ENCODE data around the gene MRPL52.
"Not testable (repeated sequence)": the region's sequence is repeated elsewhere in the genome, so short reads cannot be mapped to it uniquely, and the experiment has no call there.

MRPL52 gene

DNA sequence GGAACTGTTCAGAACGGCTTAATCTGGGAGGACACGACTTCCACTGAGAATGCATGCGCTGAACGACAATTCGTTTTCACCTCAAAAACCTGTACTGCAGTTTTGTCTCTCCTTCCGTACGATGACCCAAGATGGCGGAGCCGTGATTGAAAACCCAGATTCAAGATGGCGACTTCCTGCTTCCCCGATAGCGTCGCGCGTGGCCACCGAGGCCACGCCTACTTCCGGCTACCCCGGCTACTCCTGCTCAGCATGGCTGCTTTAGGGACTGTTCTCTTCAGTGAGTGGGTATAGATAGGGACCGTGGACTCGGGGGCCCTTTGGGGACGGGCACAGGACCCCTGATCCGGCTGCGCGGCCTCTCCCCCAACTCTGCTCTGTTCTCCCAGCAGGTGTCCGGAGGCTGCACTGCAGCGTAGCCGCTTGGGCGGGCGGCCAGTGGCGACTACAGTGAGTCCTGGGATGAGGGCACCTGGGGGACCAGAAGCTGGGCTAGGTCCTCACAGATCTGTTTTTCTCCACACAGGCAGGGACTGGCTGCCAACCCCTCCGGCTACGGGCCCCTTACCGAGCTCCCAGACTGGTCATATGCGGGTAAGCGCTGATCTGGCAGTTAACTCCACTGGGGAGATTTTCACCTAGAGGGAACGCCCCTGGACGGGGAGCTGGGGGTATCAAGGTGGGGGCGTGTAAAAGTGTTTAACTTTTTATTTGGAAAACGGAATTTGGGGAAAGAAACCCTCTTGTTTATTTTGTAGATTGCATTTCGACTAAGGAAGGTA is at the start of gene MRPL52:
Gene MRPL52 (plus strand): TSS at position 227 of the 782 bp plus-strand sequence. CDS start 26 bp downstream, at position 253.
- peak; percentile 70 to 82 for DNase-seq (ENCODE audit: extremely low read depth in 1 of 2, low read depth in 1 of 2)

DNA sequence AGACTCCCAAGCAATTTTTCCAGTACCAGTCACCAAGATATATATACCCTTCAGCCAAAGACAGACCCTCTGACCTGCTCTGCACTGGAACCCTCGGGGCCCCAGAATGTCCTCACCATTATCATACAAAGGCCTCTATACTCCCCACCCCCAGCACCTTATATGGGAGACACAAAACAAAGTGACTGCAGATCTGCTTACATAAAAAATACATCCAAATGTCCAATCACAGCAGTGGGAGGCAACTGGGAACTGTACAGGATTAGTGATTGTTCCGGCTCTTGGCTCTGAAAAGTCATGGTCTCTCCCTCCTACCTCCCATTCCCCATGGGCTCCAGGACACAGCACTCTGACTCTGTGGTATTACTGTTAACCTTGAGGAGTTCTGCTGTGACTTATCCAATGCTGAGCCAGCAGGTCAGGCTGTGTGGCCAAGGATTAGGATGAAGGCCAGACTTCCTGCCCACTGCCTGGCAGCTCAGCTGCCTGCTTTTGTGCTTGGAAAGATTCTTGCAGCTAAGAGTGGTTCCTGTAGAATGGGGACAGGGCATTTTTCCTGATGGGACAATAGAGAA is 49.5 kb upstream of the MRPL52 start:
- DNase-seq (ENCODE audit: extremely low read depth in 1 of 2, low read depth in 1 of 2) = no peak

DNA sequence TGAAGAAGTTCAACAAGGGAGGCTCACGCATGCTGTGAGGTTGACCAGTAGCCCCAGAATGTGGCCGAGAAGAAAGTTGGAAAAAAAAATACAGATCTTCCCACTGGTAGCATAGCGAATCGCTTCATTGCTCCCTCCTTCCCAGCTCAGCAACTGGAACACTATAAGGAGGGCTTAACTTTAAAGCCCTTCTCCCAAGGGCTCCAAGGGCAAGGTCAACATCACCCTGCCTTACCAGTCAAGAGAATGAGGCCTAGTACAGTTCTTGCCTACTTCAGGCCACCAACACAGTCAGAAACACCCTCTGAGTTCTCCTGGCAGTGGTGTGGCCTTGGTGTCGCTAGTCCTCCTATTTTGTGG is 48.8 kb upstream of the MRPL52 start:
- no peak for DNase-seq (ENCODE audit: extremely low read depth in 1 of 2, low read depth in 1 of 2)

DNA sequence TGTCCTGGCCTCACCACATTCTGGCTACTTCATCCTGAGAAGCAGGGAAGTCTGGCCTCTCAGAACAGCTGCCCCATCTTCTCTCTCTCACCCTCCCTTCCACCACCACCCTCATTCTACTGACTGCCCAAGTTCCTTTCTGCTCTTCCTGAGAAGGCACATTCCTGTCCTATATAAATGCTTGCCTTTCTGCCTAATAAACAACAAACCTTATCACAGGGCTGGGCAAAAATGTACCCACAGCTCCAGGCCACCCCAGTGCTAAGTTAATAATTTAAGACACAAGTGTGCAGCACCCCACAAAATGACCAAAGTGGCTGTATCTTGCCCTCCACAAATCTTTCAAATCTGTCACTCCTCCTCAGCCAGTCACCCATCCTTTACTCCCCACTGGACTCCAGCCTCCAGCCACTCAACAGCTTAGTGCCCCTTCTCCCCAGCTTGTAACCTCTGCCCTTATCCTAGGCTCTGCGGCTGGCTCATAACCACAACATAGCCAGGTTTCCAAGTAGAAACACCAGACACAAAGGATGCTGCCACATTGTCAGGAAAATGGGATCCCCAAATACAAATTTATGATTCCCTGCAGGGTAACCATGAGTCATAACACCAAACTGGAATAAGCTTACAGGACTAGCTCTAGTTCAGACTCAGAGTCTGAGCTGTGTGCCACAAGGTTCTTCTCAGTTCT is 48.2 kb upstream of the MRPL52 start:
- no peak for DNase-seq (ENCODE audit: extremely low read depth in 1 of 2, low read depth in 1 of 2)

DNA sequence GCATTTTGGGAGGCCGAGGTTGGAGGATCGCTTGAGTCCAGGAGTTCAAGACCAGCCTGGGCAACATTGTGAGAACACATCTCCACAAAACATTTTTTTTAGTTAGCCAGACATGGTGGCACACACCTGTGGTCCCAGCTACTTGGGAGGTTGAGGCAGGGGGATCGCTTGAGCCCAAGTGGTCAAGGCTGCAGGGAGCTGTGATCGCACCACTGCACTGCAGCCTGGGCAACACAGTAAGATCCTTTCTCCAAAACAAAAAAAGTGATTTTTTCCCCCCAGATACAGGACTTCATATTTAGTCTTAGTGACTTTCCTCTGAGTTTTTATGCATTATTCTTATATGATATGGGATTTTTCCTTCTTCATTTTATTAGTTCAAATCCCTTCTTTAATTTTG is 43.0 kb upstream of the MRPL52 start:
- no peak for DNase-seq (ENCODE audit: extremely low read depth in 1 of 2, low read depth in 1 of 2)

DNA sequence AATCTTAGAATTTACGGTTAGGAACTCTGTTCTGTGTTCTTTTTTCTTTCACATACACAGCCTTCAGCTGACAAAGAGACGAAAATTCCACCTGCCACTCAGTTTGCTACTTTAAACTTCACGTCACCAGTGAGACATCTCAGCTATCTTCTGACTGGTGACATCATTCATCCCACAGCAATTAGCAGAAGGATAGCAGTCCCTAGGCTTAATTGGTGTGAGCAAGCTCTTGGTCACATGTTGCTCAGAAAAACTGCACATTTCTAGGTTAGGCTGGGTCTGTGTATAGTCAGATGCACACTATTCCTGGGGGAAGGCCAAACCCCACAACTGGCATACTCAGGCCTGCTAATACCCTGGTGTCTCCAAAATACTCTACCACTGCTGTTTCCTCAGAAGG is 38.4 kb upstream of the MRPL52 start:
- DNase-seq (ENCODE audit: extremely low read depth in 1 of 2, low read depth in 1 of 2) = no peak

DNA sequence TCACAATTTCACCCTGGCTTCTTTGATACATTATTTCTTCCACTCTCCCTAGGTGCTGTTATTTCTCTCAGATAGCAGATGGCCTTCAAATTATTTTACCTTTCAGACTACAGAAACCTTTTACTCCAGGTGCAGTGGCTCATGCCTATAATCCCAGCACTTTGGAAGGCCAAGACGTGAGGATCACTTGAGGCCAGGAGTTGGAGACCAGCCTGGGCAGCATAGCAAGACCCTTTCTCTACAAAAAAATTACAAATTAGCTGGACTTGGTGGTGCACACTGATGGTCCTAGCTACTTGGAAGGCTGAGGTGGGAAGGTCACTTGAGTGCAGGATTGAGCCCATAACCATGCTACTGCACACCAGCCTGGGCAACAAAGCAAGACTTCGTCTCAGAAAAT is 37.5 kb upstream of the MRPL52 start:
- DNase-seq (ENCODE audit: extremely low read depth in 1 of 2, low read depth in 1 of 2) = no peak

DNA sequence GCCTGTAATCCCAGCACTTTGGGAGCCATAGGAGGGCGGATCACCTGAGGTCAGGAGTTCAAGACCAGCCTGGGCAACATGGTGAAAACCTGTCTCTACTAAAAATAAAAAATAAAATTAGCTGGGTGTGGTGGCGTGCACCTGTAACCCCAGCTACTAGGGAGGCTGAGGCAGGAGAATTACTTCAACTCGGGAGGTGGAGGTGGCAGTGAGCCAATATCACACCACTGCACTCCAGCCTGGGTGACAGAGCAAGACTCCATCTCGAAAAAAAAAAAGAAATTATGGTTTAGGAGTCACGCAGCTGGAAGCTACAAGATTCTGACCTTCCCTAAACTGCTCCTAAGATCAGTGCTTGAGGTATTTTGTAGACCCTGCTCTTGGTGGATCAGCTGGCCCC is 36.1 kb upstream of the MRPL52 start:
- DNase-seq (ENCODE audit: extremely low read depth in 1 of 2, low read depth in 1 of 2) = not testable (repeated sequence)

DNA sequence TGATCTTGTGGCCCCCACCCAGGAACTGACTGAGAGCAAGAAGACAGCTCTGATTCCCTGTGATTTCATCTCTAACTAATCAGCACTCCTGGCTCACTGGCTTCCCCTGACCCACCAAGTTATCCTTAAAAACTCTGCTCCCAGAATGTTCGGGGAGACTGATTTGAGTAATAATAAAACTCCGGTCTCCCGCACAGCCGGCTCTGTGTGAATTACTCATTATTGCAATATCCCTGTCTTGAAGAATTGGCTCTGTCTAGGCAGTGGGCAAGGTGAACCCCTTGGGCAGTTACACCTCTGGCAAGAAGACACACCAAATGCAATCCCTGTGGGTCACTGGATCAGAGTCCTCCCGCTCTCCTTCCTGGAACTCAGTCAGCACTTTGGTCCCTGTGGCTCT is 35.7 kb upstream of the MRPL52 start:
- DNase-seq (ENCODE audit: extremely low read depth in 1 of 2, low read depth in 1 of 2) = no peak

DNA sequence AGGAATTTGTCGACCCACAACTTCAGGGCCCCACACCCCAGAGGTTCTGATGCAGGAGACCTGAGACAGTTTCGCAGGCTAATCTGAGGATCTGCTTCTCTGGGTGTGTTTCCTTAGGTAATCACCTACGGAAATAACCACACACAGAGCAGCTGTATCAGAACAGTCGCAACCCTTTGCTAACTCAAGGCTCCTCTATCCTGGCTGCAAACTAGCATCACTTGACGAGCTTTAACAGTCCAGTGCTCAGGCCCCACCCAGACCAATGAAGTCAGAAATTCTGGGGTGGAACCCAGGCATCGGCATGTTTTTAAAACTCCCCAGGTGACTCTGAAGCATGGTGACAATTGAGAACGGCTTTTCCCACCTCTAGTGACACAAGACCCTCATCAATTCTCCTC is 35.1 kb upstream of the MRPL52 start:
- DNase-seq (ENCODE audit: extremely low read depth in 1 of 2, low read depth in 1 of 2) = no peak

DNA sequence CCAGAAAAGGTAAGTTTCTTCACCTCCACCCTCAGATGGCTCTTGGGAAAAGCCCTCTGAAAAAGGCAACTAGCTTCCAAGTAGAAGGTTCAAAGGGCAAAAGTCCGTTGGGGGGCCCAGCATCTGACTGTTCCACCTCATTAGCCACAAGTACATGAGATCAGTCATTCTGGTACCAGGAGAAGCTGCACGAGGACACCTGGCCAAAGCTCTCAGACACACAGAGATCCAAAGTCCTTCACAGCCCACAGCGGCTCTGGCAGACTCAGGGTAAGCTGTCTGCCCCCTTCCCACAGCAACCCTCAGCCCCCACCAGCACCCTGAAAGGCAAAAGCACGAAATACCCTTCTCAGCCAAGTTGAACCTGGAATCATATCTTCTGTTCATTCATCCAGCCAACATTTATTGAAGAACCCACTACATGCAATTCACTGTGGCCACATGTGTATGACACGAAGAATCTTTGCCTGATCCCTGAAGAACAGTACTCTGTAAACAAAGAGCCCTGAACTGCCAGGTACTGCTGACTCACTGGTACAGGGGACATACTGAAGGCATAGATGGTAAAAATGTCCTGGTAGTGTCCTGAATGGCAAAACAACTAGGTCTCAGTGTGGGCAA is 33.5 kb upstream of the MRPL52 start:
- no peak for DNase-seq (ENCODE audit: extremely low read depth in 1 of 2, low read depth in 1 of 2)

DNA sequence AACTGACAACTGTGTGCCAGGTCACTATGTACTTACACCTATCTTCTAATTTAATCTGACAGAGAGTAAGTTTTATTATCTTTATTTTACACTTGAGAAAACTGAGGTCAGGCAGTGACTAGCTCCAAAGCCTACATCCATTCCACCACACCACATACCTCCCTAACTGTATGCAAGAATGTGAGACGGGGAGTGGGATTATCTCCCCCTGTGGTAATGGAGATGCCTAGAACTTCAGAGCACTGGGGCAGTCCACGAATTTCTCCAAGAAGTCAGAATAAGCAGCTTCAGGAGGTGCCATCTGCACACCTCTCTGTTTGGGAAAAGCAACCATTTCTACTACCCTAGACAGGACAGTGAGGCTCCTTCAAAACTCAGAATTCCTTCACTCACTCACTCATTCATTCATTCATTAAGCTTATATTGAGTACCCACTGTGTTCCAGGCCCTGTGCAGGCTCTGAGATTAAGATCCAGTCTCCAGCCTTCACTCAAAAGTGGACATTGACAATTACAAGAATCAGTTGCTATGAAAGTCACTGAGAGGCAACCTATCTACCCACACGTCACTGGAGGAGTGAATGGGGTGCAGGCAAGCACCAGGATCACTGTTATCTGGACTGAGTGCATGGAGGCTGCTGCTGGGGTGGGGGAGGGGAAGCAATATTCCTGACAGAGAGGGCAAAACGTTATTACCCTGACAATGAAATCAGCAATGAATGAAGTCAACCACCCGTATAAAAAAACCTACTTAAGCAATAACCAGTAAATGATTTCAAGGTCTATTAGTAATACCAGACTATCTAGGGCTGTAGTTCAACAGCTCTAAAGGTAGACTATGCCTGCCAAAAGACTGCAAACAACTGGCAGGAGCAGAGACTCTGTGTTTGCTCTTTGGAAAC is 32.4 kb upstream of the MRPL52 start:
- no peak for DNase-seq (ENCODE audit: extremely low read depth in 1 of 2, low read depth in 1 of 2)

DNA sequence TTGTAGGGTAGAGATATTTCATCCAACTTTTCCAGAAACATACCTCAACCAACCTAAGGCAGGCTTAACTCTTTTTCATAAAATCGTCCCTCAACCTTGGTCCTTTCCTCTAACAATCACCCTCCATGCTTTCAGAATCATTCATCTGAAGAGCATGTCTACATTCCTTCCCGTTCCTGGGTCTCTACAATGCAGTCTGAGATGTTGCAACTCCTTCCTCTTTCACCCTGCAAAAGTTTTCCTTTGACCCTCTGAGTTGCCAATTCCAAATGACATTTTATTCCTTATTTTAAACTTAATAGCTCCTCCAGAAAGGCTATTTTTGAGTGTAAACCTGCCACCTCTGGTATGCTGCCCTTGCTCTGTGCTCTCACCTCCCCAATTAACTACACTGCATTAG is 31.2 kb upstream of the MRPL52 start:
- no peak for DNase-seq (ENCODE audit: extremely low read depth in 1 of 2, low read depth in 1 of 2)

DNA sequence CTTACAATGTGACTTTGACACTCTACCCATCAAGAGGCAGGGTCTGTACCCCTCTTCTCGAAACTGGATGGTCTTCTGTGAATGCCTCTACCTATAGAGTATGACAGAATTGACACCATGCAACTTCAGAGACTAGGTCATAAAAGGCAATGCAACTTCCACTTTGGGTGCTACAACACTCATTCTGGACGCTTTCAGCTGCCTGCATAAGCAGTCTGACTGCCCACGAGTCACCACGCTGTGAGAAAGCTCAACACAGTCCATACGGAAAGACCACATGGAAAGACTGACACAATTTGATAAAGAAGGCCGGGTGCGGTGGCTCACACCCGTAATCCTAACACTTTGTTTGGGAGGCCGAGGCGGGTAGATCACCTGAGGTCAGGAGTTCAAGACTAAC is 29.3 kb upstream of the MRPL52 start:
- no peak for DNase-seq (ENCODE audit: extremely low read depth in 1 of 2, low read depth in 1 of 2)

DNA sequence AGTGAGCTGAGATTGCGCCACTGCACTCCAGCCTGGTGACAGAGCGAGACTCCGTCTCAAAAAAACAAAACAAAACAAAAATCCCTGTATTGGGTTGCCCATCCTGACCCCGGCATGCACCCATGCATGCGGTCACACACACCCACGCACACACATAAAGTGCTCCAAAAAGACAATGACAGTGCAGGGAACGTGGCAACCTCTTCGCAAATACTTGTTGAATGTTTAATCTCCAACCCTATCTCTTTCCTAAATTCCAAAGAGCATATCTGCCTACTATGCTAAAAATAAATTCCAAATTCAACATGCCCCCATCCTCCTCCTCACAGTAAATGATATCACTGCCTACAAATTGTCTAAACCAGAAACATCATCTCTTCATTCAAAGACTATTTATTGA is 28.0 kb upstream of the MRPL52 start:
- no peak for DNase-seq (ENCODE audit: extremely low read depth in 1 of 2, low read depth in 1 of 2)

DNA sequence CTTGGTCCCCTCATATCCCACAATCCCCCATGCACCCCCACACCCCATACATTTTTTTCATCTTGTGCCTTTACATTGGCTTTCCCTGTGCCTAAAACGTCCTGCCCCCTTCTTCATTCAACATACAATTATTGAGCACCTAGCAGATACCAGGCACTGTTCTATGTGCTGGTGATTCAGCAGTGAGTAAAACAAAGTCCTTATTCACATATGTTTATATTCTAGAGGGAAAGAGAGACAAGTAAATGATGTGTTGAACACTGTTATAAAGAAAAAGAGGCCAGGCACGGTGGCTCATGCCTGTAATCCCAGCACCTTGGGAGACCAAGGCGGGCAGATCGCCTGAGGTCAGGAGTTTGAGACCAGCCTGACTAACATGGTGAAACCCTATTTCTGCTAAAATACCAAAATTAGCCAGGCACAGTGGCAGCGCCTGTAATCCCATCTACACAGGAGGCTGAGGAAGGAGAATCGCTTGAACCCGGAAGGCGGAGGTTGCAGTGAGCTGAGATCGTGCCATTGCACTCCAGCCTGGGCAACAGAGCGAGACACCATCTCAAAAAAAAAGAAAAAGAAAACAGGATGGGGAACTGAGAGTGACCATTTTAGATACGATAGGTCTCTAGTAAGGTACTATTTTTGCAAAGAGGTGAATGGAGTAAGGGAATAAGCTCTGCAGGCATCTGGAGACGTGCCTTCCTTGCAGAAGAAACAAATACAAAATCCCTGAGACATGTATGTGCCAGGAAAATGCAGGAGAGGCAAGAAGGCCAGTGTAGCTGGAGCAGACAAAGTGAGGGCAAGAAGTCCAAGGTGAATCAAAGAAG is 26.6 kb upstream of the MRPL52 start:
- DNase-seq (ENCODE audit: extremely low read depth in 1 of 2, low read depth in 1 of 2) = no peak

DNA sequence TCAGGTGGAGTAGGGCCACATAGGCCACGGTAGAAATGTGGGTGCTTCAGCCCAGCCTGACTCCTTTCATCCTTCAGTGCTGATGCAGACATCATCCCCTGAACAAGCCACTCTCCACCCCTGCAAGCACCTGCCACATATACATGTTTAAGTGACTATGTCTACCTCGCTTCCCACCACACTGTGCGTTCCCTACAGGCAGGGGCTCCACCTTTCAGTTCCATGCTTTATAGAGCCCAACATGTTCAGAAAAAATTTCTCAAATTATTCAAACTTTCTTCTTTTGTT is 26.1 kb upstream of the MRPL52 start:
- DNase-seq (ENCODE audit: extremely low read depth in 1 of 2, low read depth in 1 of 2) = no peak

DNA sequence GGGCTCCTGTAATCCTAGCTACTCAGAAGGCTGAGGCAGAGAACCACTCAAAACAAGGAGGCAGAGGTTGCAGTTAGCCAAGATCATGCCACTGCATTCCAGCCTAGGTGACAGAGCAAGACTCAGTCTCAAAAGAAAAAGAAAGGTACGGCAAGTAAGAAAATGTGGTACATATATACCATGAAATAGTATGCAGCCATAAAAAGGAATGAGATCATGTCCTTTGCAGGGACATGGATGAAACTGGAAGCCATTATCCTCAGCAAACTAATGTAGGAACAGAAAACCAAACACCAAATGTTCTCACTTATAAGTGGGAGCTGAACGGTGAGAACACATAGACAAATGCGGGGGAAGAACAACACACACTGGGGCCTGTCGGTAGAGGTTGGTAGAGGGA is 24.5 kb upstream of the MRPL52 start:
- not testable (repeated sequence) for DNase-seq (ENCODE audit: extremely low read depth in 1 of 2, low read depth in 1 of 2)

DNA sequence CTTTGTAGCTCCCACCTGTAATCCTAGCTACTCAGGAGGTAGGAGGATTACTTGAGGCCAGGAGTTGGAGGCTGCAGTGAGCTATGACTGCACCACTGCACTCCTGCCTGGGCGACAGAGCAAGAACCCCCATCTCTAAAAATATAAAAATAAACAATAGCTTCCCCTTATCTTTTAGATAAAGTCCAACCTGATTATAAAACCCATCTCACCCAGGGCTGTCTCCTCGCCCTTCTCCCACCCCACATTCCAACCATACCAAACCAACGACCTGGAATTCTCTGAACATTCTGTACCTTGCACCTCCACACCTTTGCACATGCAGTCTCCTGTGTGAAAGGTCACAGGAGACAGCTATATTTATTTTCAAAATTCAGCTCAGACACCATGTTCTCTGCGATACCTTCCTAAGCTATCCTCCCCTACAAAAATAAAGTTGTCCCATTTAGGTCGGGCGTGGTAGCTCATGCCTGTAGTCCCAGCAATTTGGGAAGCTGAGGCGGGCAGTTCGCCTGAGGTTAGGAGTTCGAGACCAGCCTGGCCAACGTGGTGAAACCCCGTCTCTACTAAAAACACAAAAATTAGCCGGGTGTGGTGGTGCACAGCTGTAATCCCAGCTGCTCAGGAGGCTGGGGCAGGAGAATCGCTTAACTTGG is 22.1 kb upstream of the MRPL52 start:
- no peak for DNase-seq (ENCODE audit: extremely low read depth in 1 of 2, low read depth in 1 of 2)
